Measurements from ENCODE around the gene EGFLAM. TPM values are rescaled to one million over a fixed set of nuclear protein-coding genes. Genes with fewer than 3 reads are reported as not detected.
"Not testable (repeated sequence)": the region's sequence is repeated elsewhere in the genome, so short reads cannot be mapped to it uniquely, and the experiment has no call there.

EGFLAM gene
- total RNA-seq, 2 experiments from 2014 or later = not detected

DNA sequence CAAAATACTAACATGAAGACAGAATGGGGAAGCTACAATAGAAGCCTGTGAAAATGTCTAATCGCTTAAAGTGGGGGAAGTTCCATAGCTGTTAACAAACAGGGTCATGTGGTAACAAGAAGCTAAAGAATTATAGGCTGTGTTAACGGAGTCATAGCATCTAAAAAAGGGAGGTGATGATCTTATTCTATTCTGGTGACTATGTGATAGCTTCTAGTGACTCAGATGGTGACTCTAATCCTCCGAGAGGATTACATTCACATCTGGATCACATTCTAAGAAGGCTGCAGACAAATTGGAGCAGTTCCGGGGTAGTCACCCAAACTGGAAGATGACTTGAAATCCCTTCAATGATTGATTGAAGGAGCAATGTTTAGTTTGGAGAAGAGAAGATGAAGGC is 156.0 kb downstream of the EGFLAM start:
- Mint-ChIP-seq H3K27ac (no peak overlapping the region), H3K4me3 (no peak overlapping the region), H3K36me3 (no peaks in the 10 kb centered on the region), H3K27me3 (peaks cover 11% of the 10 kb centered on the region), H3K4me1 (ENCODE audit: low read depth) (no peaks in the 10 kb centered on the region), H3K9me3 (no peaks in the 10 kb centered on the region)
- intact Hi-C loops (cut with micrococcal nuclease) = no loop called here
- ChIA-PET POLR2A (no interaction called here), CTCF (interaction anchor here (1.1 kb wide), 1 partner anchor 28 kb away, joined by 3 read pairs; no protein-coding TSS in a partner anchor)
- no peak for DNase-seq

DNA sequence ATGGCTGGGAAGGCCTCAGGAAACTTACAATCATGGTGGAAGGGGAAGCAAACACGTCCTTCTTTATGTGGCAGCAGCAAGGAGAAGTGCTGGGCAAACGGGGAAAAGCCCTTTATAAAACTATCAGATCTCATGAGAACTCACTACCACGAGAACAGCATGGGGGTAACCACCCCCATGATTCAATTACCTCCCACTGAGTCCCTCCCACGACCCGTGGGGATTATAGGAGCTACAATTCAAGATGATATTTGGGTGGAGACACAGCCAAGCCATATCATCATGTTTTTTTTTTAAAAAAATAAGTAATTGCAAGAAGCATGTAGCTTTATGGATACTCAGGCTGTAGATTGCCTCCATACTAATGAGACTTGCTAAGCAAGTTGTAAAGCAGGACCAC is 157.4 kb downstream of the EGFLAM start:
- H3K4me3 Mint-ChIP-seq; intact Hi-C loops (cut with micrococcal nuclease); POLR2A ChIA-PET; H3K36me3 Mint-ChIP-seq; H3K4me1 Mint-ChIP-seq (ENCODE audit: low read depth); DNase-seq; H3K27ac Mint-ChIP-seq; H3K9me3 Mint-ChIP-seq: not testable (repeated sequence)
- H3K27me3 Mint-ChIP-seq = peaks cover 14% of the 10 kb centered on the region
- CTCF ChIA-PET = interaction anchor here (1.1 to 2.0 kb wide), 2 partner anchors 33 to 394 kb away, joined by 3 to 9 read pairs; no protein-coding TSS in a partner anchor

DNA sequence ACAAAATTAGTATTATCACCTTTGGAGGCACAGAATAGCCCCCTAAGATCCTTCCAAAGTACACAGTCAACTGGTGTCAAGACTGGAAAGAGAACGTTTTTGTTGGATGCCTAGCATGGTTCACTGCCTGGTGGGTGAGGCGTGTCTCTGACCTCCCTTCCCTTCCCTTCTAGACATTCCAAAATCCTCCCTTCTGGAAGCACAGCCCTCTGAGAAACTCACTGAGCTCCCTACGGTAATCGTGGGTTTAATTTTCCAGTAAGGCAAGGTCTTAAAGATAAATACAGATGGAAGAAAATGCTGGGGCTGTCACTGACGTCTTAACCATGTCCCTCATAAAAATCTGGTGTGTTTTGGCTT is 159.3 kb downstream of the EGFLAM start:
- no peak for DNase-seq
- Mint-ChIP-seq H3K4me1 (ENCODE audit: low read depth) (no peaks in the 10 kb centered on the region), H3K9me3 (no peaks in the 10 kb centered on the region), H3K4me3 (no peak overlapping the region), H3K36me3 (no peaks in the 10 kb centered on the region), H3K27ac (no peak overlapping the region), H3K27me3 (peaks cover 14% of the 10 kb centered on the region)
- CTCF ChIA-PET = no interaction called here
- intact Hi-C loops (cut with micrococcal nuclease) = no loop called here
- POLR2A ChIA-PET = no interaction called here

DNA sequence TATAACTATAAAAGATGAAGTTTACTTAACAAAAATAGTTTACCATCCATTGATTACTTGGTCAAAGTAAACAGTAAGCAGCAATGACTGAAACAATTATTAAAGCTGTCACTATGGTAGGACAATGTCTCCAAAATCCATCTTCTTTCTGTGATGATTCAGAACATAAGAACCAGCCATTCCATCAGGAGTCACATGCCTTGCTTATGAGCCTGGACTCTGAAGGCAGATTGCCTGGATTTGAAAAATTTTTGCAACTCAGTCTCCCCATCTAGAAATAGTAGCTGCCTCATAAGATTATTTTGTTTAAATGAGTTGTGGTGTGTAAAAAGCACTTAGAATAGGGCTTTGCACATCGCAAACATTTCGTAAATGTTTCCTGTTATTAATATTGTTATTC is 161.9 kb downstream of the EGFLAM start:
- CTCF ChIA-PET = interaction anchor here (0.6 to 4.9 kb wide), 20 partner anchors 10 to 502 kb away, joined by 3 to 48 read pairs (median 4); no protein-coding TSS in a partner anchor
- no peak overlapping the region for H3K27ac Mint-ChIP-seq
- no peaks in the 10 kb centered on the region for H3K4me1 Mint-ChIP-seq (ENCODE audit: low read depth)
- H3K9me3 Mint-ChIP-seq = no peaks in the 10 kb centered on the region
- intact Hi-C loops (cut with micrococcal nuclease) = no loop called here
- POLR2A ChIA-PET = no interaction called here
- no peaks in the 10 kb centered on the region for H3K36me3 Mint-ChIP-seq
- peaks cover 8% of the 10 kb centered on the region for H3K27me3 Mint-ChIP-seq
- H3K4me3 Mint-ChIP-seq = no peak overlapping the region
- no peak for DNase-seq

DNA sequence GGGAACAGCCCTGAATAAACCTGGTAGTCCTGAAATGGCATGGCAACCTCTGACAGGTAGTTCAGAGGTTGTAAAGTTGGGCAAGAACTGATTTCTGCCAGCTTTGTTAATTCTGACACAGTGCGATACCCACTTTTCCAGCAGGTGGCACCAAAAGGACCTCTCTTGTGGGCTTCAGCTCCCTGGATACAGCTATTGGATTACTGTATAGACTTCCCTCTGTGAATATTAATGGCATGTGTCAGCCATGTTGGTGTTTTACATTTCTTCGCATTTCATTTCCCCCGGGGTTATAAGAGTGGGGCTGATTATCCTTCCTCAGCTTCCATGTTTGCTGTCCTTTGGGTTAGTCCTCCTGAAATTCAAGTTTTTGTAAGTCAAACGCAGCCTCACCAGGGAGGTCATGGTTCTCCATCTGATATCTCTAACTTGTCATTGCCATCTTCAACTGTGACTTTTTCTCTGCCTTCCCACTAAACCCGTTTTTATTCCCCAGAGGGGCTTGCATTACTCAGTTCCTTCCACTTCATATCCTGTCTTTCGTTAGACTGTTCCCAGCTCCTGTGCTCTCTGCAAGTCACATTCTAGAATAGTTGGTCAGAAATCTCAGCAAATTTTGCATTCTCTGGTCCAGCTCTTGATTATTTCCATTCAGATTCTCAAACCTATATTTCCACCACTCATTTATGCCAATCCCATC is 162.5 kb downstream of the EGFLAM start:
- Mint-ChIP-seq H3K9me3 (no peaks in the 10 kb centered on the region), H3K27ac (no peak overlapping the region), H3K27me3 (peaks cover 5% of the 10 kb centered on the region), H3K4me1 (ENCODE audit: low read depth) (no peaks in the 10 kb centered on the region), H3K4me3 (no peak overlapping the region), H3K36me3 (no peaks in the 10 kb centered on the region)
- ChIA-PET CTCF (interaction anchor here (0.6 to 4.9 kb wide), 21 partner anchors 10 to 501 kb away, joined by 3 to 48 read pairs (median 4); no protein-coding TSS in a partner anchor), POLR2A (interaction anchor here (0.6 kb wide), 1 partner anchor 31 kb away, joined by 3 read pairs; no protein-coding TSS in a partner anchor)
- peak; percentile 42 for DNase-seq
- intact Hi-C loops (cut with micrococcal nuclease) = loop anchor here (1.0 kb wide), 1 partner anchor 388 kb away; no protein-coding TSS in a partner anchor

DNA sequence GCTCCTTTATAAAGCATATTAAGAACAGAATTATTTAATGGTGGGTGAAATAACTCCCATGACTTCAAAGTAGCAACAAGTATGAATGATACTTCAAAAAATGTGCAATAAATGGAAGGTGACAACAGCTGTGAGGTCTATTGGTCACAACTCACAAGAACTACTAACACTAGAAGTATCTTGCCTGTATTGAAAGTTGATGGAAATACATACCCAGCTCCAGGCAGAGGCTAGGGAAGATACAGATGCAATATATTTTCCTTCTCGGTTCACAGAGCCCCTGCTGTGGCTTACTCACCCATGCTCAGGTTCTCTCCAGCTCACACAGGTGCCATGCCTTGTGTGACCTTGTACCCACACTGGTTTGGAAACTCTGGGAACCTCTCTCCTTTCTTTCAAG is 164.3 kb downstream of the EGFLAM start:
- ChIA-PET POLR2A (no interaction called here), CTCF (interaction anchor here (4.5 to 4.9 kb wide), 2 partner anchors 19 to 387 kb away, joined by 39 to 48 read pairs; no protein-coding TSS in a partner anchor)
- Mint-ChIP-seq H3K4me3 (no peak overlapping the region), H3K4me1 (ENCODE audit: low read depth) (no peaks in the 10 kb centered on the region), H3K9me3 (no peaks in the 10 kb centered on the region), H3K27me3 (peaks cover 7% of the 10 kb centered on the region), H3K27ac (no peak overlapping the region), H3K36me3 (no peaks in the 10 kb centered on the region)
- intact Hi-C loops (cut with micrococcal nuclease) = no loop called here
- no peak for DNase-seq

DNA sequence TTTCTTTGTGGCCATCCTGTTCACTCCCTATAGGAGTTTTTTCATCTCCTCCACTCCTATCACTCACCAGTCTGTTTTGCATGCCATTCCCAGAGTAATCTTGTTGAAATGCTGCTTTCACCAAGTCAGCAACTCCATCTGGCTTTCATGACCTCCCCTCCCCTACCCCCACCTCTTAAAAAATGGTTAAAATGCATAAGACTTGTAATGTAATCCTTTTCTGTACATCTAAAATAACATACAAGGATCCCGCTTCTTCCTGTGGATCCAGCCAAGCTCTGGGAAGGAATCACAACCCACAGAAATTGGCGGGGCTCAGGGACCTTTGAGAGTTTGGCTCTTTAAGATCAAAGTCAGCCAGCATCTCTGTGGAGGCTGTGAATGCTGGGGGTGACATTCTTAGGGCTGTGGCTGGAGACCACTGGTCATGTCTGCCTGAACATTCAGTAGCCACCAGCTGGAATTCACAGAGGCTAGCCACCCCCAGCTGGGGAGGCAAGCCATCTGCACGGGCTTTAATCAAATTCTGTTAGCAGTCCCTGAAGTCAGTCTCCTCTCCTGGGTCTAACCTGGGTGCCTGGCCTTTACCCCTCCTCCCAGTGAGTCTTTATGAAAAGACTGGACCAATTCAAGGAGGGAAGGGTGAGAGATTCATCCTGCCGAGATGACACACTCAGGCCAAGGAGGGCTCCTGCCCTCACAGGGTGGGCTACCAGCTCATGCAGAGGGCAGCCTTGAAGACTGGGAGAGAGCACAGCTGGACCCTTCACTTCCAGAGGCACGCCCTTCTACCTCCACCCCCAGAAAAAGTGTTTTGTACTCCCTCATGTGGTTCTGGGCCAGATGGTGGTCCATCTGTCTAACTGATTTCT is 165.2 kb downstream of the EGFLAM start:
- peaks cover 7% of the 10 kb centered on the region for H3K27me3 Mint-ChIP-seq
- ChIA-PET POLR2A (no interaction called here), CTCF (interaction anchor here (1.2 to 1.3 kb wide), 2 partner anchors 18 to 386 kb away, joined by 3 to 5 read pairs; no protein-coding TSS in a partner anchor)
- no peaks in the 10 kb centered on the region for H3K36me3 Mint-ChIP-seq
- no peaks in the 10 kb centered on the region for H3K9me3 Mint-ChIP-seq
- H3K4me1 Mint-ChIP-seq (ENCODE audit: low read depth) = no peaks in the 10 kb centered on the region
- DNase-seq = no peak
- intact Hi-C loops (cut with micrococcal nuclease) = no loop called here
- no peak overlapping the region for H3K4me3 Mint-ChIP-seq
- no peak overlapping the region for H3K27ac Mint-ChIP-seq

DNA sequence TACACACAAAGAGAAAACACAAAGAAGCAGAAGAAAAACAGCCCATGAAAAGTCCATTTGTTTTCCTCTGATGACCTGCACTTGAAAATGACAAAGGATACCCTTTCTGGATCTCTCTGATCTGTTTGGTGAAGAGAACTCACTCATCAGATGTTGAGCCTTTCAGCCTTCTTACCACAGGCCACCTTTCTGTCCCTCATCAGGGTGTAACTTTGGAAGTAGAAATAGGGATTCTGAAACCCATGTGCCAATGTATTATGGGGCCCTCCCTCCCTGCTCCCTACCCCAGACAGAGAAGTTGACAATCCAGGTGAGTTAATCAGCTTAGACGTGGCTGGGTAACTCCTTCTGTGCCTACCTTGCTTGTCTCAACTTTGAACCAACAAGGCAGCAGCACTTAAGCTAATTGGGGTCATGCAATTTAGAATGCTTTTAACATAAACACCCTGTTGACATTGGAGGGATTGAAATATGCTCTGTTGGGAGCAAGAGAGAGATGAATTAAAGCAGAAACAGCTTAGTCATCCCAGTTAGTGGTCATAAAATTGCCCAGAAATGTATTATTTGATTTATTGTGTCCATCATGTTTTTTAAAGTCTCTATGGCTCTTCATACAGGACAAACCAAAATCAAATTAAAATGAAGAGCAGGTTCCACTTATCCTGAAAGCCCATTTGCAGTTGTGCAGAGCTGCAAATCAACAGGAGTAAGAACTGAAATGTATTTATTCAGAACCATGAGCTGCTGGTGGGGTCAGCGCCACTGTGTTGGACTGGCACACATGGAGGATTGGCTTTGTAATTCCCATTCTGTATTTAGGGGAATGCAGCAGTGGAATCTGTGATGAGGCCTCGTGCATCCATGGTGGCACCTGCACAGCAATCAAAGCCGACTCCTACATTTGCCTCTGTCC is 166.0 kb downstream of the EGFLAM start:
- no peak overlapping the region for H3K4me3 Mint-ChIP-seq
- H3K27me3 Mint-ChIP-seq = peaks cover 12% of the 10 kb centered on the region
- no peak overlapping the region for H3K27ac Mint-ChIP-seq
- no peak for DNase-seq
- no peaks in the 10 kb centered on the region for H3K4me1 Mint-ChIP-seq (ENCODE audit: low read depth)
- POLR2A ChIA-PET = no interaction called here
- intact Hi-C loops (cut with micrococcal nuclease) = no loop called here
- no peaks in the 10 kb centered on the region for H3K36me3 Mint-ChIP-seq
- no peaks in the 10 kb centered on the region for H3K9me3 Mint-ChIP-seq
- CTCF ChIA-PET = interaction anchor here (1.2 to 2.4 kb wide), 4 partner anchors 17 to 385 kb away, joined by 3 to 7 read pairs (median 4); no protein-coding TSS in a partner anchor

DNA sequence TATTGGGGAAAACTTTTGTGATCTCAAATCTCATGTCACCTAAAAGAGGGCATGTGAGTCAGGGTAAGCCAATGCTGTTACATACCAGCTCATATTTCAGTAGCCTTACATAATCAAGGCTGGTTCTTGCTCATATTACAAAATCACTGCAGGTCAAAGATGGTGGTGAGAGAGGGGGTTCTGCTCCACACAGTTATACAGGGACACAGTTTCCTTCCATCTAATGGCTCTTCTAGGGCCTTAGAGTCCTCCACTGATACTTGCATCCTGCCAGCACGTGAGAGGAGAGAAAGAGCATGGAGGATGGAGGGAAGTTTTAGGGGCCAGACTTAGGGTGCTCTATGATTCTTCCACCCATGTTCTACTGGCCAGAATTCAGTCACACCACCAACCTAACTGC is 168.1 kb downstream of the EGFLAM start:
- POLR2A ChIA-PET = no interaction called here
- peaks cover 8% of the 10 kb centered on the region for H3K27me3 Mint-ChIP-seq

DNA sequence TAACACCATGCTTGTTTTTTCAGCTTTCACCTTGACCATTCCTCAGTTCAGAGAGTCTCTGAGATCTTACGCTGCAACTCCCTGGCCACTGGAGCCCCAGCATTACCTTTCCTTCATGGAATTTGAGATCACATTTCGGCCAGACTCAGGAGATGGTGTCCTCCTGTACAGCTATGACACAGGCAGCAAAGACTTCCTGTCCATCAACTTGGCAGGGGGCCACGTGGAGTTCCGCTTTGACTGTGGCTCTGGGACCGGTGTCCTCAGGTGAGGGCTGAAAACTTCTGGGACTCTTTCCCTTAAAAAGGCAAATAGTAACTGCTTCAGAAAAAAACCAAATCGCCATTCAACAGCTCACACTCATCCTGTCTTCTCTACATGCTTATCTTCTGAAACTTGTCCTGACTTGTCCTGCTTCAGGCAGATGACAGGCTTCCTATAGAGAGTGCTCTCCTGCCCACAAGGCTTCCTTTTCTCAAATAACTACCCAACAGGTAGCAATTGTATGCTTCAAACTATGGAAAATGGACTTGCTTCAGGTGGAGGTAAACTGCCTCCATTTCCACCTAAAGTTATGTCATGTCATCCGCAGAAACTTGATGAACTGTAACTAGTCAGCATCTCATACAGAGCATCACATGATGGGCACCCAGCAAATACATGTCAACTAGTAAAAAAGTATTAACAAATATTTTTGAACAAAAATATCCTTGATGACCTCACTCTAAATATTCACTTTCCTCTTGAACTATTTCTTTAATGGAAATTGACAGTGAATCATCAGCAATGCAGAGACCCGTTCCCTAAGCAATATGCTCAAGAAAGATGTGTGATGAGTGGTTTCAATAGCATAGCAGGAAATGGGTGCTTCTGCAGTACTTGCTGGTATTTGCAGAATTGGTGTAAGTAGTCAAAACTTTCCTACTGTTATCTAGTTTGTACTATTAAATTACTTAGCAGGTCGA is 168.9 kb downstream of the EGFLAM start:
- intact Hi-C loops (cut with micrococcal nuclease) = no loop called here
- no peaks in the 10 kb centered on the region for H3K36me3 Mint-ChIP-seq
- ChIA-PET CTCF (interaction anchor here (2.4 kb wide), 1 partner anchor 14 kb away, joined by 7 read pairs; no protein-coding TSS in a partner anchor), POLR2A (no interaction called here)
- no peak for DNase-seq
- H3K27ac Mint-ChIP-seq = no peak overlapping the region
- H3K4me3 Mint-ChIP-seq = no peak overlapping the region
- peaks cover 8% of the 10 kb centered on the region for H3K27me3 Mint-ChIP-seq
- H3K9me3 Mint-ChIP-seq = no peaks in the 10 kb centered on the region
- H3K4me1 Mint-ChIP-seq (ENCODE audit: low read depth) = no peaks in the 10 kb centered on the region

More for the DNA sequence above, 168.1 kb downstream of the EGFLAM start:
- no peaks in the 10 kb centered on the region for H3K4me1 Mint-ChIP-seq (ENCODE audit: low read depth)
- DNase-seq = no peak
- H3K27ac Mint-ChIP-seq = no peak overlapping the region
- H3K9me3 Mint-ChIP-seq = no peaks in the 10 kb centered on the region
- CTCF ChIA-PET = interaction anchor here (2.4 kb wide), 1 partner anchor 15 kb away, joined by 7 read pairs; no protein-coding TSS in a partner anchor
- no peak overlapping the region for H3K4me3 Mint-ChIP-seq
- no peaks in the 10 kb centered on the region for H3K36me3 Mint-ChIP-seq
- intact Hi-C loops (cut with micrococcal nuclease) = no loop called here
